Psoas muscle (tissue), 8 donors: Measurements from ENCODE around the gene ZDHHC19. TPM values are rescaled to one million over a fixed set of nuclear protein-coding genes. Genes with fewer than 3 reads are reported as not detected.

ENCODE experiments used
- ATAC-seq, 4 donors: fragments of 200-7000 bp; cut with Tn5 transposase; one replicate each; pipeline ENCODE4 v1.9.1; 2020; ENCODE audit warnings: moderate library complexity in 3 of 4, mild to moderate bottlenecking in 2 of 4
- DNase-seq, 2 donors: peaks; one replicate each; pipeline ENCODE4 v3.0.0-alpha.2; 2020
- H3K27ac ChIP-seq: fragments of 200-600 bp; one replicate; pipeline ENCODE4 v1.8.0; 2022
- H3K27me3 ChIP-seq, 3 donors: fragments of 200-600 bp in 1 of 3; one replicate each; pipeline versions ENCODE4 v1.6.1 to v1.8.0; 2013 to 2022; ENCODE audit warnings: low read length in 2 of 3, mild to moderate bottlenecking in 2 of 3, moderate library complexity in 1 of 3; ENCODE audit not compliant: insufficient read depth in 3 of 3
- H3K36me3 ChIP-seq, 2 donors: fragments of 200-600 bp in 1 of 2; one replicate each; pipeline versions ENCODE4 v1.6.1 to v1.8.0; 2013 to 2022; ENCODE audit warnings: low read depth in 1 of 2, mild to moderate bottlenecking in 1 of 2, moderate library complexity in 1 of 2; ENCODE audit not compliant: insufficient read depth in 1 of 2
- H3K4me1 ChIP-seq: fragments of 200-600 bp; one replicate; pipeline ENCODE4 v1.8.0; 2022
- H3K4me3 ChIP-seq: fragments of 200-600 bp; one replicate; pipeline ENCODE4 v1.8.0; 2022; ENCODE audit warnings: mild to moderate bottlenecking
- H3K9me3 ChIP-seq: fragments of 200-600 bp; one replicate; pipeline ENCODE4 v1.8.0; 2022
- CTCF ChIP-seq: fragments of 200-600 bp; IDR thresholded peaks from one replicate; pipeline ENCODE4 v1.8.0; 2022; ENCODE audit warnings: antibody characterized with exemption
- WGBS, 3 donors: extraction: QIAGEN DNeasy Blood & Tissue Kit; methylation state at CpG; one replicate each; pipeline versions ENCODE4 v1.1.6 to v1.1.7; 2013; 5-methylcytosine and 5-hydroxymethylcytosine counted together
- intact Hi-C, 2 donors: fragments of 100-400 bp; cut with DNase I; formaldehyde crosslinking; loops; one replicate each; pipeline versions ENCODE4 v1.11.0 to v1.14.2; 2022
- polyA plus RNA-seq, 3 donors: library from polyadenylated mRNA; stranded (reverse); fragments of 200-250 nt; gene quantifications; one replicate each; pipeline ENCODE4 v1.2.3, GENCODE V29; 2013
- total RNA-seq, 4 donors: library from RNA; stranded (reverse); fragmentation: NEBNext Ultra II Directional in 2 of 4; extraction: Animal tissue kit (Norgen Biotek cat#: 25700) in 2 of 4; gene quantifications; one replicate each; pipeline versions ENCODE4 v1.2.1 to v1.2.4, GENCODE V29; 2021 to 2023
- donor health status: healthy with polysubstance abuse.
- donor health status: DM: no; HTN: no; CAD: no; lungs with moderate emphysema.
- donor health status: Bipolar disorder and iron deficiency.
- donor health status: healthy.
- donor health status: DM: yes; HTN: yes; CAD: no.
- donor health status: DM: no; HTN: no; CAD: no.
- donor health status: DM: no; HTN: no; CAD: no.
- donor health status: DM: yes; HTN: yes; CAD: no.

ZDHHC19 gene
- total and polyA plus RNA-seq, 7 donors = 0.25 to 1.1 (median 0.38) TPM; not detected in 2

GRCh38 chr3:196225763-196226364 is 14.7 kb upstream of the ZDHHC19 start:
- no peak overlapping the region for H3K4me3 ChIP-seq
- no peak for TF ChIP-seq CTCF
- H3K27me3 ChIP-seq = no peaks in the 10 kb centered on the region
- no peak for DNase-seq
- intact Hi-C loops = no loop called here
- ATAC-seq = no peak
- WGBS, 3 donors = 88 to 94% (median 90%) methylated on average over 15 of the region's 15 CpGs
- H3K9me3 ChIP-seq = no peaks in the 10 kb centered on the region
- H3K27ac ChIP-seq = no peak overlapping the region
- no peaks in the 10 kb centered on the region for H3K4me1 ChIP-seq
- H3K36me3 ChIP-seq = no peaks in the 10 kb centered on the region

- Histone ChIP-seq H3K9me3 (no peaks in the 10 kb centered on the region), H3K27me3 (no peaks in the 10 kb centered on the region), H3K36me3 (no peaks in the 10 kb centered on the region), H3K4me3 (no peak overlapping the region), H3K4me1 (no peaks in the 10 kb centered on the region), H3K27ac (no peak overlapping the region)
- no peak for DNase-seq
- no peak for ATAC-seq
- intact Hi-C loops = no loop called here
- WGBS, 3 donors = 92 to 95% (median 95%) methylated on average over 10 of the region's 10 CpGs
- TF ChIP-seq CTCF = no peak
Measured at GRCh38 chr3:196225086-196225485, 13.9 kb upstream of the ZDHHC19 start.

GRCh38 chr3:196222876-196223595 is 11.8 kb upstream of the ZDHHC19 start:
- TF ChIP-seq CTCF = no peak
- H3K27ac ChIP-seq = no peak overlapping the region
- ATAC-seq (no peak), DNase-seq (no peak)
- H3K9me3 ChIP-seq = no peaks in the 10 kb centered on the region
- no peaks in the 10 kb centered on the region for H3K36me3 ChIP-seq
- WGBS, 3 donors = 54 to 58% (median 55%) methylated on average over 19 of the region's 19 CpGs
- H3K4me1 ChIP-seq = no peaks in the 10 kb centered on the region
- no peaks in the 10 kb centered on the region for H3K27me3 ChIP-seq
- H3K4me3 ChIP-seq = no peak overlapping the region
- intact Hi-C loops = no loop called here

GRCh38 chr3:196220991-196221390 is 9.8 kb upstream of the ZDHHC19 start:
- no peak for ATAC-seq
- DNase-seq = no peak
- H3K27me3 ChIP-seq = no peaks in the 10 kb centered on the region
- no peaks in the 10 kb centered on the region for H3K9me3 ChIP-seq
- H3K36me3 ChIP-seq = no peaks in the 10 kb centered on the region
- intact Hi-C loops = no loop called here
- no peak overlapping the region for H3K27ac ChIP-seq
- 91 to 93% (median 93%) methylated on average over 7 of the region's 7 CpGs for WGBS, 3 donors
- H3K4me1 ChIP-seq = peaks cover 3% of the 10 kb centered on the region
- no peak overlapping the region for H3K4me3 ChIP-seq
- no peak for TF ChIP-seq CTCF
